Epidermal melanocyte (primary cell): ENCODE results near the gene EDRF1.
A peak's percentile ranks its signal among the peaks of the same experiment; 100 is the strongest.

Source experiments
- DNase-seq: peaks from one replicate; pipeline ENCODE4 v3.0.0; 2011; ENCODE audit warnings: low spot score; ENCODE audit not compliant: insufficient read length

The EDRF1 gene

GRCh38 chr10:125765835-125766234 lies 46.3 kb downstream of the EDRF1 start:
- no peak for DNase-seq

- no peak for DNase-seq
These were observed 47.0 kb downstream of the EDRF1 start for GRCh38 chr10:125766511-125766910.

GRCh38 chr10:125768219-125768855 lies 48.8 kb downstream of the EDRF1 start:
- peak; percentile 58 for DNase-seq

- no peak for DNase-seq
These were observed 49.7 kb downstream of the EDRF1 start for GRCh38 chr10:125769175-125769574.

GRCh38 chr10:125770844-125771243 lies 51.3 kb downstream of the EDRF1 start:
- no peak for DNase-seq

- DNase-seq, result no peak
These were observed 52.8 kb downstream of the EDRF1 start for GRCh38 chr10:125772112-125772863.

GRCh38 chr10:125772864-125773180 lies 53.3 kb downstream of the EDRF1 start:
- DNase-seq, result no peak

GRCh38 chr10:125773687-125774543 lies 54.4 kb downstream of the EDRF1 start:
- DNase-seq, result no peak

GRCh38 chr10:125774581-125775191 lies 55.2 kb downstream of the EDRF1 start:
- no peak for DNase-seq

GRCh38 chr10:125775491-125776106 lies 56.1 kb downstream of the EDRF1 start, which contains the start of gene MMP21:
Gene MMP21, minus strand, starts transcription at chr10:125775821. Its CDS starts 0 bp downstream, at chr10:125775821.
- no peak for DNase-seq

GRCh38 chr10:125777806-125778205 lies 58.3 kb downstream of the EDRF1 start:
- DNase-seq, result no peak

- DNase-seq, result no peak
These were observed 59.0 kb downstream of the EDRF1 start for GRCh38 chr10:125778556-125778955.

- no peak for DNase-seq
These were observed 60.2 kb downstream of the EDRF1 start for GRCh38 chr10:125779403-125780327.

- DNase-seq, result no peak
These were observed 61.9 kb downstream of the EDRF1 start for GRCh38 chr10:125781374-125781773.

- DNase-seq, result no peak
These were observed 62.5 kb downstream of the EDRF1 start for GRCh38 chr10:125782054-125782453.

GRCh38 chr10:125782616-125783015 lies 63.1 kb downstream of the EDRF1 start:
- DNase-seq, result no peak

GRCh38 chr10:125783408-125783807 lies 63.9 kb downstream of the EDRF1 start:
- DNase-seq, result no peak

- DNase-seq, result no peak
These were observed 64.4 kb downstream of the EDRF1 start for GRCh38 chr10:125783957-125784356.

GRCh38 chr10:125785791-125786190 lies 66.3 kb downstream of the EDRF1 start:
- DNase-seq, result no peak
